Limb (tissue), 2 donors: ENCODE measurements around the gene NOS1AP.
A peak's percentile ranks its signal among the peaks of the same experiment; 100 is the strongest.

Experiments used
- DNase-seq, 2 donors: peaks; one replicate each; pipeline ENCODE4 v3.0.0-alpha.2; 2016; ENCODE audit errors: extremely low spot score in 2 of 2

Gene NOS1AP

GRCh38 chr1:162250004-162250730 is 180.7 kb downstream of the NOS1AP start:
- no peak for DNase-seq

DNA sequence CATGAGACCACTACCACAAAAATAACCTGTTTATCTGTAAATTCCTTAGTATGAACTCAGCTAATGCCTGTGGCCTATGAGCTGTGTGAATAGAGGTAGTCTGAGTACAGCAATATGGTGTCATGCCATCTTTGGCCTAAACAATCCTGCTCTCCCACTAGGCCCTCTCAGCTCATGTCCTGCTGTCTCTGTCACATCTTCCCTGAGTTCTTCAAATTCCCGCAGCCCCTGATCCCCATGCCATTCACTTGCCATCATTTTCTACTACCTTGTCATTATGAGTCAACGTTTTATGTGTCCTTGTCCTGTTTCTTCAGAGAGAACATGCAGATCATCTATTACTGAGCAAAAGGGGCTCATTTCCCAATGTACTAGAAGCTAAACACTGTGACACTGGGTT is 181.6 kb downstream of the NOS1AP start:
- DNase-seq: no peak

- no peak for DNase-seq
Measured at GRCh38 chr1:162252214-162252613, 182.7 kb downstream of the NOS1AP start.

- no peak for DNase-seq
Measured at GRCh38 chr1:162253790-162254189, 184.3 kb downstream of the NOS1AP start.

GRCh38 chr1:162256287-162256686 is 186.8 kb downstream of the NOS1AP start:
- no peak for DNase-seq

DNA sequence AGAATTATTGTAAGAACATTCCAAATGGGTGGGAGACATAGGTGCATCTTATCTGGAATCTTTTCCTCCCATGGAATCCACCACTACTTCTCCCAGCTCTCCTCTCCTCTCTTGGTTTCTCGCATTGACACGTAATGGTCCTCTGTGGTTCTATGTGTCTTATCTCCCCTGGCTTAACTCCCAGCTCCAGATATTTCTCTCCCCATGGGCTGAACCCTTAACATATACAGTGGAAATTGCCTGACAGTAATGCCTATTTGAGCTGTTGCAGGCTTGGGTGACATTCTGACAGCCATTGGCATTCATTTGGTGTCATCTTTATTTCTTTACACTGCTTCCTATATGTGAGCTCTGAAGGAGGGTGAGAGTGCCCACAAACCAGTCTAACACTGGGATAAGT is 188.9 kb downstream of the NOS1AP start:
- DNase-seq: no peak

GRCh38 chr1:162259894-162260455 is 190.5 kb downstream of the NOS1AP start:
- no peak for DNase-seq

DNA sequence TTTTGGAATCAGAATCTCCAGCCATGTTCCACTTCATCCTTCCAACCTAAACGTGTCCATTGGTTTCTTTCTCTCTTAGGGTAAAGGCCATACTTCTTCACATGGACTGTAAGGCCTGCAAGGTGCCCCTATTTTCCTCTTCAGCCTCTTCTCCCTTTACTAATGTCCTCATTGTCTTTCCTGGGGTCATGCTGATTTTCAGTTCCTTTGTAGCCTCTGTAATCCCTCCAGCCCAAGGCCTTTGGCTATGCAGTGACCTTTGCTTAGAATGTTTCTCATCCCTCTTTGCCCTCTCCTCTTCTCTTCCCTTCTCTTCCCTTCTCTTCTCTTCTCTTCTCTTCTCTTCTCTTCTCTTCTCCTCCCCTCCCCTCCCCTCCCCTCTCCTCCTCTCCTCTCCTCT is 194.6 kb downstream of the NOS1AP start:
- no peak for DNase-seq

GRCh38 chr1:162265983-162266382 is 196.5 kb downstream of the NOS1AP start:
- DNase-seq: no peak

- no peak for DNase-seq
Measured at GRCh38 chr1:162270016-162270770, 200.7 kb downstream of the NOS1AP start.

- no peak for DNase-seq
Measured at GRCh38 chr1:162271972-162272371, 202.5 kb downstream of the NOS1AP start.

GRCh38 chr1:162272419-162272818 is 202.9 kb downstream of the NOS1AP start:
- DNase-seq: no peak

GRCh38 chr1:162275622-162276175 is 206.2 kb downstream of the NOS1AP start:
- no peak for DNase-seq

DNA sequence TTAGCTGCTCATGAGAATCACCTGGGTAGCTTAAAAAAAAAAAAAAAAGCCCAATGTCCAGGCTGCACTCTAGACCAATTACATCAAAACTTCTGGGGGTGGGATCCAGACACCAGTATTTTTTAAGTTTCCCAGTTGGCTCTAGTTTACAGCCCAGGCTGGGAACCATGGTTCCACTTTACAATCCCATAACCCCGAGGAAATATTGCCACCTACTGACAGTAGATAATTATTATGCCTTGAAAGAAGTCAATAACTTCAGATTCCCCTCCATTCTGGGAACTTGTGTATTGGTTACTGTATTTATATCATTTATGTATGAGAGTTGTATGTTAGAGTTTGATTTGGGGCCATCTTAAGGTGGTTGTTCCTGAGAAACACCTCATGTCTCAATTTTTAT is 207.0 kb downstream of the NOS1AP start:
- no peak for DNase-seq

DNA sequence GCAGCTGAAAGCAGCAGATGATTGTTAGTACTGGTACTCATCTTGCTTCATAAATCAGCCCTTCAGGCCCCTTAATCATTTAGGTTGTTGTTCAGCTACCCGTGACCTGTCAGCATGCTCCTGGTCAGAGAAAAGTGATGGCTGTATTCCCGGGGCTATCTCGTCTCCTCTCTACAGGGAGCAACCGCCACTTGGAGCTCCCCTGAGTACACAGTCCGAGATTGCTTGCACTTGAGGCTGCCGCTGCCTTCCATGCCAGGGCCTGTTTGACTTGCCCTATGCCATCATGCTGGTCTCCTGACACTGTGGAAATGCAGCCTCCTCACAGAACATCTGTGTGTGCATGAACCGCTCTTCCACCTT is 209.6 kb downstream of the NOS1AP start:
- DNase-seq: no peak

- no peak for DNase-seq
Measured at GRCh38 chr1:162281426-162281825, 211.9 kb downstream of the NOS1AP start.

- no peak for DNase-seq
Measured at GRCh38 chr1:162283657-162284056, 214.2 kb downstream of the NOS1AP start.

DNA sequence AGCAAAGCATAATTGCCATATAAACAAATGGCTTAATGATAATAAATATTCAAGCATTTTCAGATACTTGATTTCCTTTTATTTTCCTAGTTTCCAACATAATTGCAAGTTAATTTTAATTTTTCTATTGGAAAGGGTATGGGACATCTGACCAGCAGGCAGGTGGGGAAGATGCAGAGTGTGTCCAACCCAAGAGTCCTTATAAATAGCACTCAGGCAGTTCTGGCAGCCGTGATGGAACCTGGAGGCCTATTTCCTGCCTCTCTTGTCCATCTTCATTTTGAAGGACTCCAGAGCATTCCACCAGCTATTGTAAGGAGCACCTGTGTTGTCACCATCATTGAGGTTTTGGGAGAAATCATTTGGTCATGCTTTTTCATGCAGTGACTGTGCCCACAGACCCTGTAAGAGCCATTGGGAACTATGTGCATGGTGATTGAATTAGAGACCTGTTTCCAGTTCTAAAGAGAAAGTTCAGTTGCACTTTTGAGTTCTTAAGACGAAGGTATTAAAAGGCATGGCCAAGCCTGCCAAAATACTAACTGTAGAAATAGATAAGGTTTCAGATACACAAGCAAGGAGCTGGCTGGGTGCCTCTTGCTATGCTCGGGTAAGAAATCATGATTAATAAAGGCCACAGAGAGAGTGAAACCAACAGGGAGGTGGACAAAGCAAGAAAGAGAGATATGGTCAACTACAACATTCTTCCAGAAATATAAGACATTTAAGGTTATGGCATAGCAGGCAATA is 214.9 kb downstream of the NOS1AP start:
- DNase-seq: no peak

GRCh38 chr1:162285149-162285561 is 215.7 kb downstream of the NOS1AP start:
- DNase-seq: no peak

DNA sequence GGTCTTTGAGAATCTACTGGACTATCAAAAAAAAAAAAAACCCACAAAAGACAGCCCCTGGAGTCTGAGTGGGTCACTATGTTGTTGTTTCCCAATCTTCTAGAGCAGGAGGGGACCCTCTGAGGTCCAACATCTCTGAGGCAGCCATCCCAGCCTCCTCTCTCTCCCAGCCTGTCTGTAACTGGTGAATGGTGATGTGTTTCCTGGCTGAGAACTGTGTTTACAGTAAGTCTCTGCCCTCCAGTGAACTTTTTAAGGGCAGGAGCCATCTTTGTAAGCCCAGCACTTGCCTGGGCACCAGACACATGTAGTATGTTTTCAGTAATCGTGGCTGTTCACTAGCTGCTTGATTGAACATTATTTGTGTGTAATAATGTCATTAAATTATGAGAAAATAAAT is 221.5 kb downstream of the NOS1AP start:
- DNase-seq: no peak

DNA sequence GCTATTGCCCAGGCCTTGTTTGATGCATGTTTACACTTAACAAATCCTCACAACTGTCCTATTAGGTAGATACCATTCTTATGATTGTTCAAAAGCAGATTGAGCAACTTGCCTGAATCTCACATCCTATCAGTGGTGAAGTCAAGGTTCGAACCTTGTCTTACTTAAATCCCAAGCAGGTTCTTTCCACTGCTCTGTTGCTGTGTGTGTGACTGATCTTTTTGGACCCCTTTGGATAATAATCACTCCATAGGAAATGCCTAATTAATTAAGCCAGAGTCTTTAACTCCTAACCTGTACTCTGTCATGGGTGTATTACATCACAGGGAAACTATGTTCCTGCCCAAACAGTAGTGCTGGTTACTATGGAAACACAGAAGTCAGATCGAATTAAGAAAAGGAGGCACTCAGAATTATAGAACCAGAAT is 222.9 kb downstream of the NOS1AP start:
- peak in 1 of 2 donors; percentile 31 for DNase-seq
